H9 (cell line): ENCODE measurements around the gene FXYD2. TPM values are rescaled to one million over a fixed set of nuclear protein-coding genes. Genes with fewer than 3 reads are reported as not detected.

ENCODE experiments used
- DNase-seq: peaks from one replicate; pipeline ENCODE4 v3.0.0-alpha.2; 2017
- H2AFZ ChIP-seq: one replicate; pipeline ENCODE4 v1.6.1; 2013; ENCODE audit warnings: mild to moderate bottlenecking, low read length, control low read depth, moderate library complexity
- H2AK5ac ChIP-seq: 2 replicates; pipeline ENCODE4 v1.6.1; 2013; ENCODE audit warnings: low read length, control low read depth, mixed read lengths; ENCODE audit not compliant: insufficient read length
- H2BK120ac ChIP-seq: one replicate; pipeline ENCODE4 v1.6.1; 2013; ENCODE audit warnings: low read depth, mild to moderate bottlenecking, low read length, control low read depth, inconsistent platforms; ENCODE audit not compliant: poor library complexity, severe bottlenecking
- H2BK12ac ChIP-seq: 2 replicates; pipeline ENCODE4 v1.6.1; 2013; ENCODE audit warnings: low read length, control low read depth, mixed read lengths, low read depth; ENCODE audit not compliant: insufficient read length
- H2BK15ac ChIP-seq: 2 replicates; pipeline ENCODE4 v1.6.1; 2013; ENCODE audit warnings: low read depth, low read length, control low read depth
- H2BK20ac ChIP-seq: one replicate; pipeline ENCODE4 v1.6.1; 2013; ENCODE audit warnings: low read depth, mild to moderate bottlenecking, low read length, control low read depth, inconsistent platforms; ENCODE audit not compliant: poor library complexity, severe bottlenecking
- H2BK5ac ChIP-seq: 2 replicates; pipeline ENCODE4 v1.6.1; 2013; ENCODE audit warnings: low read length, control low read depth, mixed read lengths; ENCODE audit not compliant: insufficient read length
- H3K14ac ChIP-seq: 2 replicates; pipeline ENCODE4 v1.6.1; 2013; ENCODE audit warnings: low read length, control low read depth; ENCODE audit not compliant: insufficient read depth
- H3K18ac ChIP-seq: 2 replicates; pipeline ENCODE4 v1.6.1; 2013; ENCODE audit warnings: low read depth, mild to moderate bottlenecking, mixed read lengths, low read length, control low read depth; ENCODE audit not compliant: insufficient read length
- H3K23ac ChIP-seq: 2 replicates; pipeline ENCODE4 v1.6.1; 2013; ENCODE audit warnings: low read length, control low read depth, mixed read lengths, low read depth; ENCODE audit not compliant: insufficient read length
- H3K23me2 ChIP-seq: 2 replicates; pipeline ENCODE4 v1.6.1; 2013; ENCODE audit warnings: low read depth, mild to moderate bottlenecking, mixed read lengths, low read length, control low read depth; ENCODE audit not compliant: insufficient read length, poor library complexity, severe bottlenecking
- H3K27ac ChIP-seq: 2 replicates; pipeline ENCODE4 v1.5.1; 2013; ENCODE audit warnings: low read length, control low read depth, mixed read lengths, low read depth; ENCODE audit not compliant: insufficient read length
- H3K27me3 ChIP-seq: 2 replicates; pipeline ENCODE4 v1.6.1; 2013; ENCODE audit warnings: low read length, control low read depth, inconsistent platforms; ENCODE audit not compliant: insufficient read depth
- H3K4ac ChIP-seq: 2 replicates; pipeline ENCODE4 v1.6.1; 2013; ENCODE audit warnings: low read depth, mild to moderate bottlenecking, control low read depth, inconsistent platforms, low read length, moderate library complexity
- H3K4me1 ChIP-seq: 2 replicates; pipeline ENCODE4 v1.6.1; 2013; ENCODE audit warnings: low read length, control low read depth, inconsistent platforms; ENCODE audit not compliant: insufficient read depth
- H3K4me2 ChIP-seq: 2 replicates; pipeline ENCODE4 v1.6.1; 2013; ENCODE audit warnings: low read length, control low read depth, mixed read lengths; ENCODE audit not compliant: insufficient read length, insufficient read depth
- H3K56ac ChIP-seq: 2 replicates; pipeline ENCODE4 v1.6.1; 2013; ENCODE audit warnings: low read depth, mild to moderate bottlenecking, mixed read lengths, low read length, control low read depth; ENCODE audit not compliant: insufficient read length
- H3K79me1 ChIP-seq: 2 replicates; pipeline ENCODE4 v1.6.1; 2013; ENCODE audit warnings: low read depth, mild to moderate bottlenecking, moderate library complexity, low read length, control low read depth, inconsistent platforms; ENCODE audit not compliant: insufficient read depth, poor library complexity, severe bottlenecking
- H3K79me2 ChIP-seq: 2 replicates; pipeline ENCODE4 v1.6.1; 2013; ENCODE audit warnings: low read length, control low read depth, inconsistent platforms; ENCODE audit not compliant: insufficient read depth
- H3K9ac ChIP-seq: 2 replicates; pipeline ENCODE4 v1.6.1; 2013; ENCODE audit warnings: low read length, control low read depth, mixed read lengths; ENCODE audit not compliant: insufficient read length; ENCODE audit errors: extremely low read depth
- H3K9me3 ChIP-seq: one replicate; pipeline ENCODE4 v1.6.1; 2013; ENCODE audit warnings: low read depth, low read length, inconsistent platforms; ENCODE audit not compliant: control insufficient read depth
- H3T11ph ChIP-seq: one replicate; pipeline ENCODE4 v1.6.1; 2013; ENCODE audit warnings: mild to moderate bottlenecking, low read length, control low read depth, inconsistent platforms
- H4K20me1 ChIP-seq: one replicate; pipeline ENCODE4 v1.6.1; 2013; ENCODE audit not compliant: control insufficient read depth, insufficient read length, insufficient read depth
- H4K5ac ChIP-seq: 2 replicates; pipeline ENCODE4 v1.6.1; 2013; ENCODE audit warnings: low read depth, mild to moderate bottlenecking, mixed read lengths, low read length, control low read depth; ENCODE audit not compliant: insufficient read length
- H4K8ac ChIP-seq: replicated peaks from 2 replicates; pipeline ENCODE4 v1.6.1; 2013; ENCODE audit warnings: low read length, control low read depth, mixed read lengths, low read depth; ENCODE audit not compliant: insufficient read length
- H4K91ac ChIP-seq: 2 replicates; pipeline ENCODE4 v1.6.1; 2013; ENCODE audit warnings: low read depth, mild to moderate bottlenecking, moderate library complexity, mixed read lengths, low read length, control low read depth; ENCODE audit not compliant: insufficient read length
- H3K27ac Mint-ChIP-seq, 3 experiments: 2 replicates in 2 of 3; 3 replicates in 1 of 3; pipeline ENCODE4 v1.8.0; 2020 to 2021; ENCODE audit warnings: mixed read lengths in 3 of 3, mild to moderate bottlenecking in 1 of 3, moderate library complexity in 1 of 3
- H3K27me3 Mint-ChIP-seq: 2 replicates; pipeline ENCODE4 v1.8.0; 2021; ENCODE audit warnings: low read depth, mild to moderate bottlenecking, moderate library complexity, mixed read lengths
- H3K36me3 Mint-ChIP-seq, 3 experiments: 2 replicates in 2 of 3; 3 replicates in 1 of 3; pipeline ENCODE4 v1.8.0; 2020 to 2021; ENCODE audit warnings: low read depth in 3 of 3, mixed read lengths in 3 of 3; ENCODE audit not compliant: insufficient read depth in 1 of 3
- H3K4me1 Mint-ChIP-seq, 2 experiments: 2 replicates each; pipeline ENCODE4 v1.8.0; 2020; ENCODE audit warnings: mixed read lengths in 2 of 2
- H3K4me3 Mint-ChIP-seq, 2 experiments: 2 replicates in 1 of 2; 3 replicates in 1 of 2; pipeline ENCODE4 v1.8.0; 2020 to 2021; ENCODE audit warnings: mild to moderate bottlenecking in 2 of 2, mixed read lengths in 2 of 2, moderate library complexity in 1 of 2
- H3K9me3 Mint-ChIP-seq, 2 experiments: 2 replicates in 1 of 2; 3 replicates in 1 of 2; pipeline ENCODE4 v1.8.0; 2020; ENCODE audit warnings: mild to moderate bottlenecking in 2 of 2, mixed read lengths in 2 of 2, moderate library complexity in 1 of 2
- WGBS: extraction: QIAGEN DNeasy Blood & Tissue Kit; methylation state at CpG from one replicate; pipeline ENCODE4 v1.1.7; 2013; ENCODE audit warnings: missing lambda C conversion rate, low lambda C conversion rate, mixed read lengths; ENCODE audit not compliant: insufficient read length; ENCODE audit errors: extremely low coverage; 5-methylcytosine and 5-hydroxymethylcytosine counted together
- total RNA-seq: library from RNA; stranded (reverse); gene quantifications from 2 replicates; pipeline ENCODE4 v1.2.1, GENCODE V29; 2021
- TF ChIP-seq, protein P1 (sequence below): fragments of 200-600 bp; sonication (generic); conservative IDR thresholded peaks from 3 replicates; pipeline ENCODE4 v1.8.0; 2021; ENCODE audit warnings: antibody characterized with exemption, mild to moderate bottlenecking

The FXYD2 gene
- total RNA-seq, 1 experiment from 2014 or later, result 0.79 TPM

DNA sequence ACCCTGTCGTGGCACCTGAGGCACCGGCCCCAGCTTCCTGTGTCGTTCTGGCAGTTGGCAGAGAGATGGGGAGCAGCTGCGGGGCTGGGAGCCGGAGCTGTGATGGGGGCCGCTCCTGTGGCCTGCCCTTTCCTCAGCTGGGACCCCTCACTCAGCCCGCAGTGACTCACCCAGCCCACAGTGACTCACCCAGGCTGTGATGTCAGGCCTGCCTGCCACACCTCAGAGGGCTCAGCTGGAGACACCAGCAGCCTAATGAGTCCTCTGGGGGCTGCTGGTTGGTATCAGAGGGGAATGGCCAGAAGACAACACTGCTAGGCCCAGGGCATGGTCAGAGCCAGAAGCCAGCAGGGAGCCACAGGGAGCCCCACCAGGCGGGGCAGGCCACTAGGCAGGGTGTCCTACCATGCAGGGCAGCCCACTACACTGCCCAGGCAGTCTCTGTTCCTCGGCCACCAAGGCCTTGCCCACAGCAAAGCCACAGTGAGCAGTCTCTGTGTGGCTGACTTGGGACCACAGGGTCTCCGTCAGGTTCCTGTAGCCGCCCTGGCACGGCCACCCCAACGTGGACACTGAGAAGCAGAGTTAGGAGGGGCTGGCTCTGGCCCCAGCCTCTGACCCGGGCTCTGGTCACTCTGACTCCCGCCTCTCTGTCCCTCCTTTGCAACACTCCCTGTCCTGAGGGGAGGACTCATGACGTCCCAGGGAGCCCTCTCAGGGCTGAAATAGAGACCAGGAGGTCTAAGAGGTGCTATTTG, 4.2 kb upstream of the FXYD2 start:
- H2BK12ac ChIP-seq, result no peak overlapping the region
- H3K23ac ChIP-seq, result no peak overlapping the region
- WGBS, result no CpG with 5 or more reads among the region's 16 CpGs
- no peak overlapping the region for H3K4me2 ChIP-seq
- no peak overlapping the region for H2AK5ac ChIP-seq
- H3K4ac ChIP-seq, result no peak overlapping the region
- H3T11ph ChIP-seq, result no peak overlapping the region
- H2BK5ac ChIP-seq, result no peak overlapping the region
- peak; percentile 25 for DNase-seq
- H3K4me1 ChIP-seq, result no peaks in the 10 kb centered on the region; the same call in 1 of the 2 replicates
- no peak overlapping the region for H3K9ac ChIP-seq
- H4K20me1 ChIP-seq, result no peaks in the 10 kb centered on the region
- no peak overlapping the region for H3K27ac ChIP-seq
- TF ChIP-seq, protein P1, sequence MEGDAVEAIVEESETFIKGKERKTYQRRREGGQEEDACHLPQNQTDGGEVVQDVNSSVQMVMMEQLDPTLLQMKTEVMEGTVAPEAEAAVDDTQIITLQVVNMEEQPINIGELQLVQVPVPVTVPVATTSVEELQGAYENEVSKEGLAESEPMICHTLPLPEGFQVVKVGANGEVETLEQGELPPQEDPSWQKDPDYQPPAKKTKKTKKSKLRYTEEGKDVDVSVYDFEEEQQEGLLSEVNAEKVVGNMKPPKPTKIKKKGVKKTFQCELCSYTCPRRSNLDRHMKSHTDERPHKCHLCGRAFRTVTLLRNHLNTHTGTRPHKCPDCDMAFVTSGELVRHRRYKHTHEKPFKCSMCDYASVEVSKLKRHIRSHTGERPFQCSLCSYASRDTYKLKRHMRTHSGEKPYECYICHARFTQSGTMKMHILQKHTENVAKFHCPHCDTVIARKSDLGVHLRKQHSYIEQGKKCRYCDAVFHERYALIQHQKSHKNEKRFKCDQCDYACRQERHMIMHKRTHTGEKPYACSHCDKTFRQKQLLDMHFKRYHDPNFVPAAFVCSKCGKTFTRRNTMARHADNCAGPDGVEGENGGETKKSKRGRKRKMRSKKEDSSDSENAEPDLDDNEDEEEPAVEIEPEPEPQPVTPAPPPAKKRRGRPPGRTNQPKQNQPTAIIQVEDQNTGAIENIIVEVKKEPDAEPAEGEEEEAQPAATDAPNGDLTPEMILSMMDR, result no peak
- H4K91ac ChIP-seq, result no peak overlapping the region
- no peaks in the 10 kb centered on the region for H3K79me1 ChIP-seq
- no peak overlapping the region for H2BK20ac ChIP-seq
- no peak overlapping the region for H2BK15ac ChIP-seq
- Mint-ChIP-seq H3K4me1 (peaks cover 24 to 38% of the 10 kb centered on the region in 2 experiments), H3K27me3 (peaks cover 10% of the 10 kb centered on the region), H3K27ac (no peak overlapping the region), H3K9me3 (no peaks in the 10 kb centered on the region), H3K36me3 (no peaks in the 10 kb centered on the region), H3K4me3 (no peak overlapping the region)
- no peaks in the 10 kb centered on the region for H3K23me2 ChIP-seq
- H4K8ac ChIP-seq, result no peak overlapping the region
- peak overlapping the region; percentile 8; the same call in 1 of the 2 replicates for H3K14ac ChIP-seq
- no peak overlapping the region for H3K56ac ChIP-seq
- no peaks in the 10 kb centered on the region for H3K79me2 ChIP-seq
- H3K9me3 ChIP-seq, result no peaks in the 10 kb centered on the region
- H2AFZ ChIP-seq, result no peak overlapping the region
- H3K27me3 ChIP-seq, result no peaks in the 10 kb centered on the region
- H4K5ac ChIP-seq, result no peak overlapping the region
- no peak overlapping the region for H2BK120ac ChIP-seq
- no peak overlapping the region for H3K18ac ChIP-seq
